Midbrain (tissue), 1 donor: ENCODE results near the gene DHRSX.
"Not testable (repeated sequence)": the region's sequence is repeated elsewhere in the genome, so short reads cannot be mapped to it uniquely, and the experiment has no call there.

Experiments used
- DNase-seq: peaks from one replicate; lab custom pipeline; 2025; lab: John Stamatoyannopoulos, UW

Gene DHRSX

GRCh38 chrX:2264179-2265030 is 236.4 kb downstream of the DHRSX start:
- DNase-seq, result no peak

GRCh38 chrX:2263203-2263602 is 237.6 kb downstream of the DHRSX start:
- DNase-seq, result no peak

GRCh38 chrX:2262668-2263055 is 238.1 kb downstream of the DHRSX start:
- no peak for DNase-seq

GRCh38 chrX:2261831-2262667 is 238.7 kb downstream of the DHRSX start:
- DNase-seq, result no peak

GRCh38 chrX:2252331-2253065 is 248.3 kb downstream of the DHRSX start:
- no peak for DNase-seq

- no peak for DNase-seq
Measured at GRCh38 chrX:2251211-2251610, 249.6 kb downstream of the DHRSX start.

GRCh38 chrX:2243913-2244460 is 256.8 kb downstream of the DHRSX start:
- DNase-seq, result no peak

- no peak for DNase-seq
Measured at GRCh38 chrX:2242980-2243379, 257.8 kb downstream of the DHRSX start.

- no peak for DNase-seq
Measured at GRCh38 chrX:2242326-2242725, 258.4 kb downstream of the DHRSX start.

GRCh38 chrX:2241496-2241895 is 259.3 kb downstream of the DHRSX start:
- not testable (repeated sequence) for DNase-seq

- not testable (repeated sequence) for DNase-seq
Measured at GRCh38 chrX:2240761-2241160, 260.0 kb downstream of the DHRSX start.

GRCh38 chrX:2237976-2238375 is 262.8 kb downstream of the DHRSX start:
- DNase-seq, result no peak

GRCh38 chrX:2231570-2232192 is 269.1 kb downstream of the DHRSX start:
- DNase-seq, result no peak

- DNase-seq, result no peak
Measured at GRCh38 chrX:2230457-2230856, 270.3 kb downstream of the DHRSX start.

GRCh38 chrX:2228536-2228935 is 272.2 kb downstream of the DHRSX start:
- DNase-seq, result no peak

GRCh38 chrX:2226906-2227656 is 273.7 kb downstream of the DHRSX start:
- DNase-seq, result no peak

GRCh38 chrX:2226182-2226581 is 274.6 kb downstream of the DHRSX start:
- no peak for DNase-seq

- no peak for DNase-seq
Measured at GRCh38 chrX:2224597-2225235, 276.1 kb downstream of the DHRSX start.

GRCh38 chrX:2224161-2224560 is 276.6 kb downstream of the DHRSX start:
- DNase-seq, result no peak

- no peak for DNase-seq
Measured at GRCh38 chrX:2220829-2221567, 279.8 kb downstream of the DHRSX start.
